H1 (cell line): ENCODE results near the gene C7orf25.

ENCODE experiments used
- CBX5 ChIP-seq: fragments of 300-800, 300-1000 bp; sonication (generic); IDR thresholded peaks from 2 replicates; pipeline ENCODE4 v1.7.1; 2016; ENCODE audit warnings: antibody characterized with exemption, low read length, low read depth
- EGR1 ChIP-seq: IDR thresholded peaks from 2 replicates; pipeline ENCODE4 v1.6.1; 2011; ENCODE audit warnings: low read depth, low read length, borderline replicate concordance
- EP300 ChIP-seq, 2 experiments: IDR thresholded peaks; 1 replicate in 1 of 2; 2 replicates in 1 of 2; pipeline ENCODE4 v1.6.1; 2011 to 2012; ENCODE audit warnings: low read depth in 2 of 2, low read length in 2 of 2, mild to moderate bottlenecking in 2 of 2, borderline replicate concordance in 1 of 2, inconsistent platforms in 1 of 2, moderate library complexity in 1 of 2
- EZH2 ChIP-seq: fragments of 200-600 bp; sonication (generic); IDR thresholded peaks from 2 replicates; pipeline ENCODE4 v1.7.1; 2012; ENCODE audit warnings: low read depth, mild to moderate bottlenecking, moderate library complexity, low read length, inconsistent platforms; ENCODE audit not compliant: severe bottlenecking
- FOSL1 ChIP-seq: IDR thresholded peaks from 2 replicates; pipeline ENCODE4 v1.6.1; 2011; ENCODE audit warnings: mild to moderate bottlenecking, low read depth, low read length, moderate library complexity; ENCODE audit not compliant: insufficient read depth
- JUND ChIP-seq: IDR thresholded peaks from 2 replicates; pipeline ENCODE4 v1.6.1; 2011; ENCODE audit warnings: mild to moderate bottlenecking, improper control_type of control experiment, low read length
- POLR2A ChIP-seq, 2 experiments: IDR thresholded peaks; 1 replicate in 1 of 2; 2 replicates in 1 of 2; pipeline ENCODE4 v1.6.1; 2011; ENCODE audit warnings: low read depth in 2 of 2, low read length in 2 of 2, mild to moderate bottlenecking in 2 of 2; ENCODE audit errors: control extremely low read depth in 1 of 2
- RAD21 ChIP-seq, 2 experiments: IDR thresholded peaks in 1 of 2; conservative IDR thresholded peaks in 1 of 2; 2 replicates each; pipeline ENCODE4 v1.6.1; 2011; ENCODE audit warnings: low read depth in 2 of 2, low read length in 2 of 2, improper control_type of control experiment in 1 of 2, inconsistent platforms in 1 of 2, mild to moderate bottlenecking in 1 of 2, moderate library complexity in 1 of 2
- RNF2 ChIP-seq: fragments of 200-900, 300-1000 bp; sonication (generic); IDR thresholded peaks from 2 replicates; pipeline ENCODE4 v1.7.1; 2016; ENCODE audit warnings: borderline replicate concordance, low read depth, mild to moderate bottlenecking, antibody characterized with exemption, low read length; ENCODE audit not compliant: poor library complexity, severe bottlenecking; ENCODE audit errors: missing control alignments
- TAF1 ChIP-seq: IDR thresholded peaks from 2 replicates; pipeline ENCODE4 v1.6.1; 2011; ENCODE audit warnings: mild to moderate bottlenecking, low read depth, low read length
- USF2 ChIP-seq: IDR thresholded peaks from 2 replicates; pipeline ENCODE4 v1.6.1; 2011; ENCODE audit warnings: low read length, improper control_type of control experiment
- YY1 ChIP-seq: IDR thresholded peaks from 2 replicates; pipeline ENCODE4 v1.6.1; 2011; ENCODE audit warnings: low read depth, mild to moderate bottlenecking, low read length
- TF ChIP-seq, protein P1 (sequence below): IDR thresholded peaks from 2 replicates; pipeline ENCODE4 v1.6.1; 2011; ENCODE audit warnings: low read depth, mild to moderate bottlenecking, low read length; ENCODE audit not compliant: insufficient read depth
- TF ChIP-seq, protein P2 (sequence below), 3 experiments: IDR thresholded peaks; 1 replicate in 2 of 3; 2 replicates in 1 of 3; pipeline versions ENCODE4 v1.5.1 to v1.6.1; 2011; ENCODE audit warnings: low read length in 3 of 3, mild to moderate bottlenecking in 3 of 3, inconsistent platforms in 2 of 3, low read depth in 1 of 3, moderate library complexity in 1 of 3; ENCODE audit not compliant: insufficient read depth in 1 of 3; ENCODE audit errors: control extremely low read depth in 1 of 3

- TF ChIP-seq TAF1: no peak
- TF ChIP-seq FOSL1: no peak
- TF ChIP-seq, protein P1, sequence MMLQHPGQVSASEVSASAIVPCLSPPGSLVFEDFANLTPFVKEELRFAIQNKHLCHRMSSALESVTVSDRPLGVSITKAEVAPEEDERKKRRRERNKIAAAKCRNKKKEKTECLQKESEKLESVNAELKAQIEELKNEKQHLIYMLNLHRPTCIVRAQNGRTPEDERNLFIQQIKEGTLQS: no peak
- TF ChIP-seq, protein P2, sequence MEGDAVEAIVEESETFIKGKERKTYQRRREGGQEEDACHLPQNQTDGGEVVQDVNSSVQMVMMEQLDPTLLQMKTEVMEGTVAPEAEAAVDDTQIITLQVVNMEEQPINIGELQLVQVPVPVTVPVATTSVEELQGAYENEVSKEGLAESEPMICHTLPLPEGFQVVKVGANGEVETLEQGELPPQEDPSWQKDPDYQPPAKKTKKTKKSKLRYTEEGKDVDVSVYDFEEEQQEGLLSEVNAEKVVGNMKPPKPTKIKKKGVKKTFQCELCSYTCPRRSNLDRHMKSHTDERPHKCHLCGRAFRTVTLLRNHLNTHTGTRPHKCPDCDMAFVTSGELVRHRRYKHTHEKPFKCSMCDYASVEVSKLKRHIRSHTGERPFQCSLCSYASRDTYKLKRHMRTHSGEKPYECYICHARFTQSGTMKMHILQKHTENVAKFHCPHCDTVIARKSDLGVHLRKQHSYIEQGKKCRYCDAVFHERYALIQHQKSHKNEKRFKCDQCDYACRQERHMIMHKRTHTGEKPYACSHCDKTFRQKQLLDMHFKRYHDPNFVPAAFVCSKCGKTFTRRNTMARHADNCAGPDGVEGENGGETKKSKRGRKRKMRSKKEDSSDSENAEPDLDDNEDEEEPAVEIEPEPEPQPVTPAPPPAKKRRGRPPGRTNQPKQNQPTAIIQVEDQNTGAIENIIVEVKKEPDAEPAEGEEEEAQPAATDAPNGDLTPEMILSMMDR (IDR thresholded peaks at IDR 0.05; ENCODE audit: control extremely low read depth in 1 of 3, insufficient read depth in 1 of 3, low read depth in 1 of 3, low read length in 3 of 3): no peak
- no peak for TF ChIP-seq POLR2A (IDR thresholded peaks at IDR 0.05; ENCODE audit: control extremely low read depth in 1 of 2, low read depth in 2 of 2, low read length in 2 of 2)
- TF ChIP-seq YY1: no peak
- TF ChIP-seq RAD21 (IDR thresholded peaks at IDR 0.05 in 1 of 2, conservative IDR thresholded peaks at IDR 0.05 in 1 of 2; ENCODE audit: low read depth in 2 of 2, low read length in 2 of 2): no peak
- no peak for TF ChIP-seq EZH2
- no peak for TF ChIP-seq EP300 (IDR thresholded peaks at IDR 0.05; ENCODE audit: borderline replicate concordance in 1 of 2, low read depth in 2 of 2, low read length in 2 of 2)
- TF ChIP-seq USF2: no peak
- TF ChIP-seq CBX5: no peak
- TF ChIP-seq JUND: no peak
- TF ChIP-seq RNF2: no peak
- no peak for TF ChIP-seq EGR1
Observed at GRCh38 chr7:42928754-42929153, 16.9 kb upstream of the C7orf25 start.
